ENCODE data around the gene PSTPIP1.

Gene PSTPIP1

DNA sequence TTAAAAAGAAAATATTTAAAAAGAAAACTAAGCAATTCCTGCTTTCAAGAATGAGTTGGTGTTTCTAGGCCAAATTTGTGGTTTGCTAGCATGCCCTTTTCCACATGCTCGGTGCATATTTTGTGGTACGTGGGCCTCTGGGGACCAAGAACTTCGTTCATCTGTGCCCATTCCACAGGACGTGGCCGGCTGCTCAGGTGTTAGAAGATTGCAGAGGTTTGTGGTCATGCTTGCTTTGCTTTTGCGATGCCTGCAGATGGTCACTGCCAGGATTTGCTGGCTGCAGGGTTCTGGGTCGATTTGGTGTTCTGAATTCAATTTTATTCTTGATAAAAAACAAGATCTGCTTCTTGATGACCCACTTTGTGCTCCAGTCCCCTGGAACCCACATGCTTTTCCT, 7.5 kb downstream of the PSTPIP1 start:
- Histone ChIP-seq H3K27me3 (ENCODE audit: insufficient read depth, low read length, poor library complexity, severe bottlenecking) (no peaks in the 10 kb centered on the region), H3K9ac (ENCODE audit: low read depth, low read length, poor library complexity, severe bottlenecking) (no peak overlapping the region), H4K20me1 (ENCODE audit: insufficient read depth, low read length, poor library complexity, severe bottlenecking) (no peaks in the 10 kb centered on the region), H3K79me2 (ENCODE audit: insufficient read depth, low read length) (peaks cover 8% of the 10 kb centered on the region; the same call in 1 of the 2 replicates), H3K9me2 (replicated peaks; ENCODE audit: low read depth, low read length) (no peaks in the 10 kb centered on the region), H3K4me2 (ENCODE audit: low read depth, low read length, poor library complexity, severe bottlenecking) (peak overlapping the region; percentile 56), H3K36me3 (ENCODE audit: insufficient read depth, low read length) (no peaks in the 10 kb centered on the region), H3K4me3 (ENCODE audit: low read length, poor library complexity, severe bottlenecking) (peak overlapping the region; percentile 13), H3K4me1 (ENCODE audit: insufficient read depth, low read length, poor library complexity, severe bottlenecking) (peaks cover 43% of the 10 kb centered on the region), H3F3A (ENCODE audit: low read depth) (no peaks in the 10 kb centered on the region), H3K9me3 (ENCODE audit: insufficient read depth, low read depth, low read length) (no peaks in the 10 kb centered on the region), H2AFZ (ENCODE audit: low read length) (no peak overlapping the region)
- no peak for TF ChIP-seq EZH2phosphoT487 (IDR thresholded peaks at IDR 0.05; ENCODE audit: borderline replicate concordance)
- no peak for TF ChIP-seq CTCF (conservative IDR thresholded peaks at IDR 0.05; ENCODE audit: low read length)

- no peaks in the 10 kb centered on the region for H3K9me3 ChIP-seq (ENCODE audit: insufficient read depth, low read depth, low read length)
- H2AFZ ChIP-seq (ENCODE audit: low read length), result no peak overlapping the region
- TF ChIP-seq EZH2phosphoT487 (IDR thresholded peaks at IDR 0.05; ENCODE audit: borderline replicate concordance), result no peak
- TF ChIP-seq CTCF (conservative IDR thresholded peaks at IDR 0.05; ENCODE audit: low read length), result no peak
- H3K4me1 ChIP-seq (ENCODE audit: insufficient read depth, low read length, poor library complexity, severe bottlenecking), result peaks cover 37% of the 10 kb centered on the region
- peaks cover 6% of the 10 kb centered on the region; the same call in 1 of the 2 replicates for H3K79me2 ChIP-seq (ENCODE audit: insufficient read depth, low read length)
- no peaks in the 10 kb centered on the region for H4K20me1 ChIP-seq (ENCODE audit: insufficient read depth, low read length, poor library complexity, severe bottlenecking)
- peak overlapping the region; percentile 13 for H3K4me3 ChIP-seq (ENCODE audit: low read length, poor library complexity, severe bottlenecking)
- H3K9ac ChIP-seq (ENCODE audit: low read depth, low read length, poor library complexity, severe bottlenecking), result no peak overlapping the region
- H3F3A ChIP-seq (ENCODE audit: low read depth), result no peaks in the 10 kb centered on the region
- H3K27me3 ChIP-seq (ENCODE audit: insufficient read depth, low read length, poor library complexity, severe bottlenecking), result no peaks in the 10 kb centered on the region
- no peaks in the 10 kb centered on the region for H3K9me2 ChIP-seq (replicated peaks; ENCODE audit: low read depth, low read length)
- peak overlapping the region; percentile 56 for H3K4me2 ChIP-seq (ENCODE audit: low read depth, low read length, poor library complexity, severe bottlenecking)
- H3K36me3 ChIP-seq (ENCODE audit: insufficient read depth, low read length), result no peaks in the 10 kb centered on the region
These were observed 8.3 kb downstream of the PSTPIP1 start for GRCh38 chr15:77002954-77003912.

- Histone ChIP-seq H3F3A (ENCODE audit: low read depth) (no peaks in the 10 kb centered on the region), H3K4me3 (ENCODE audit: low read length, poor library complexity, severe bottlenecking) (no peak overlapping the region), H4K20me1 (ENCODE audit: insufficient read depth, low read length, poor library complexity, severe bottlenecking) (no peaks in the 10 kb centered on the region), H3K36me3 (ENCODE audit: insufficient read depth, low read length) (no peaks in the 10 kb centered on the region), H3K9me3 (ENCODE audit: insufficient read depth, low read depth, low read length) (no peaks in the 10 kb centered on the region), H3K4me2 (ENCODE audit: low read depth, low read length, poor library complexity, severe bottlenecking) (peak overlapping the region; percentile 56), H3K4me1 (ENCODE audit: insufficient read depth, low read length, poor library complexity, severe bottlenecking) (peaks cover 29% of the 10 kb centered on the region), H3K27me3 (ENCODE audit: insufficient read depth, low read length, poor library complexity, severe bottlenecking) (no peaks in the 10 kb centered on the region), H2AFZ (ENCODE audit: low read length) (no peak overlapping the region), H3K9ac (ENCODE audit: low read depth, low read length, poor library complexity, severe bottlenecking) (no peak overlapping the region), H3K79me2 (ENCODE audit: insufficient read depth, low read length) (peaks cover 6% of the 10 kb centered on the region; the same call in 1 of the 2 replicates), H3K9me2 (replicated peaks; ENCODE audit: low read depth, low read length) (no peaks in the 10 kb centered on the region)
- TF ChIP-seq EZH2phosphoT487 (IDR thresholded peaks at IDR 0.05; ENCODE audit: borderline replicate concordance) (no peak), CTCF (conservative IDR thresholded peaks at IDR 0.05; ENCODE audit: low read length) (no peak)
These were observed 9.3 kb downstream of the PSTPIP1 start for GRCh38 chr15:77004189-77004588.
